A673 (cell line): ENCODE measurements around the gene DDX19B. TPM values are rescaled to one million over a fixed set of nuclear protein-coding genes. Genes with fewer than 3 reads are reported as not detected.

Source experiments
- BruUV-seq: library from RNA; stranded (reverse); fragments of 400-500 nt; replicated peaks from 2 replicates; lab custom pipeline; 2021; lab: Mats Ljungman, UMichigan
- CTCF ChIA-PET: fragments of 300-600 bp; sonication (Branson Sonifier 250); formaldehyde crosslinking; loops from one replicate; lab custom pipeline; 2022; ENCODE audit warnings: antibody characterized with exemption; lab: Charles Lee
- POLR2A ChIA-PET: fragments of 300-600 bp; sonication (Branson Sonifier 250); formaldehyde crosslinking; loops from one replicate; lab custom pipeline; 2022; ENCODE audit warnings: antibody characterized with exemption; ENCODE audit not compliant: low non-redundant PET; lab: Charles Lee
- DNase-seq: peaks from one replicate; pipeline ENCODE4 v3.0.0-alpha.2; 2015; ENCODE audit warnings: low spot score
- H3K27ac ChIP-seq: fragments of 200-600 bp; sonication (generic); 2 replicates; pipeline ENCODE4 v1.5.1; 2016; ENCODE audit warnings: mixed run types, low read depth, mild to moderate bottlenecking, mixed read lengths, antibody characterized with exemption, low read length; ENCODE audit not compliant: poor library complexity, severe bottlenecking
- H3K27me3 ChIP-seq: fragments of 200-600 bp; sonication (generic); replicated peaks from 2 replicates; pipeline ENCODE4 v1.6.1; 2017; ENCODE audit warnings: mixed run types, low read depth, mild to moderate bottlenecking, mixed read lengths, antibody characterized with exemption, low read length; ENCODE audit not compliant: insufficient read depth, poor library complexity
- H3K36me3 ChIP-seq: fragments of 200-600 bp; sonication (generic); 2 replicates; pipeline ENCODE4 v1.6.1; 2016; ENCODE audit warnings: mixed run types, mild to moderate bottlenecking, mixed read lengths, antibody characterized with exemption, low read length; ENCODE audit not compliant: insufficient read depth, poor library complexity, severe bottlenecking
- H3K4me1 ChIP-seq: fragments of 200-600 bp; sonication (generic); 2 replicates; pipeline ENCODE4 v1.6.1; 2017; ENCODE audit warnings: mixed run types, mild to moderate bottlenecking, mixed read lengths, antibody characterized with exemption, low read length; ENCODE audit not compliant: insufficient read depth, poor library complexity, severe bottlenecking
- H3K4me3 ChIP-seq: fragments of 200-600 bp; sonication (generic); 2 replicates; pipeline ENCODE4 v1.5.1; 2016; ENCODE audit warnings: low read depth, mixed run types, mild to moderate bottlenecking, mixed read lengths, low read length; ENCODE audit not compliant: poor library complexity, severe bottlenecking
- H3K9me3 ChIP-seq: fragments of 200-600 bp; sonication (generic); 2 replicates; pipeline ENCODE4 v1.6.1; 2016; ENCODE audit warnings: mixed run types, low read depth, mild to moderate bottlenecking, mixed read lengths, antibody characterized with exemption, low read length; ENCODE audit not compliant: poor library complexity, severe bottlenecking
- CTCF ChIP-seq: fragments of 300-800, 200-600 bp; sonication (generic); conservative IDR thresholded peaks from 2 replicates; pipeline ENCODE4 v1.5.1; 2017; ENCODE audit warnings: low read depth, mild to moderate bottlenecking, antibody characterized with exemption, low read length, moderate library complexity, mixed read lengths
- EZH2 ChIP-seq: fragments of 200-600 bp; sonication (generic); IDR thresholded peaks from 2 replicates; pipeline ENCODE4 v1.6.1; 2017; ENCODE audit warnings: borderline replicate concordance, low read depth, mild to moderate bottlenecking, mixed read lengths, antibody characterized with exemption, low read length; ENCODE audit not compliant: poor library complexity, severe bottlenecking
- intact Hi-C: fragments of 100-400 bp; cut with micrococcal nuclease; formaldehyde crosslinking; loops from one replicate; pipeline ENCODE4 v1.10.0; 2022; ENCODE audit not compliant: unreplicated experiment
- total RNA-seq: library from RNA; stranded (reverse); gene quantifications from 2 replicates; pipeline ENCODE4 v1.2.3, GENCODE V29; 2021

Gene DDX19B
- total RNA-seq, 1 experiment from 2014 or later, result 37.6 TPM

GRCh38 chr16:70254180-70254964 is 44.6 kb upstream of the DDX19B start:
- no TSS peak for BruUV-seq
- ChIA-PET CTCF (interaction anchor here (0.6 to 0.7 kb wide), 2 partner anchors 95 to 464 kb away, joined by 4 read pairs; no protein-coding TSS in a partner anchor), POLR2A (interaction anchor here (0.6 kb wide), 1 partner anchor 45 kb away, joined by 3 read pairs; no protein-coding TSS in a partner anchor)
- intact Hi-C loops, result no loop called here
- Histone ChIP-seq H3K9me3 (no peaks in the 10 kb centered on the region), H3K27me3 (no peaks in the 10 kb centered on the region), H3K36me3 (peaks cover 77% of the 10 kb centered on the region), H3K4me3 (no peak overlapping the region), H3K27ac (no peak overlapping the region), H3K4me1 (peaks cover 6% of the 10 kb centered on the region)
- TF ChIP-seq EZH2, result no peak
- TF ChIP-seq CTCF, result no peak
- no peak for DNase-seq

- intact Hi-C loops, result no loop called here
- H3K27me3 ChIP-seq, result no peaks in the 10 kb centered on the region
These were observed 44.1 kb upstream of the DDX19B start for GRCh38 chr16:70254965-70255286.

GRCh38 chr16:70255574-70255973 is 43.4 kb upstream of the DDX19B start:
- Histone ChIP-seq H3K36me3 (peaks cover 86% of the 10 kb centered on the region), H3K4me3 (no peak overlapping the region), H3K9me3 (no peaks in the 10 kb centered on the region), H3K27ac (no peak overlapping the region), H3K4me1 (no peaks in the 10 kb centered on the region), H3K27me3 (no peaks in the 10 kb centered on the region)
- no peak for TF ChIP-seq CTCF
- TF ChIP-seq EZH2, result no peak
- CTCF ChIA-PET, result no interaction called here
- DNase-seq, result no peak
- POLR2A ChIA-PET, result no interaction called here
- intact Hi-C loops, result no loop called here
- no TSS peak for BruUV-seq

More at GRCh38 chr16:70254965-70255286, 44.1 kb upstream of the DDX19B start:
- no peak overlapping the region for H3K4me3 ChIP-seq
- peaks cover 80% of the 10 kb centered on the region for H3K36me3 ChIP-seq
- DNase-seq, result no peak
- no peaks in the 10 kb centered on the region for H3K9me3 ChIP-seq
- H3K27ac ChIP-seq, result no peak overlapping the region
- peaks cover under 1% of the 10 kb centered on the region for H3K4me1 ChIP-seq
- TF ChIP-seq EZH2, result no peak
- TF ChIP-seq CTCF, result no peak
- no TSS peak for BruUV-seq
- CTCF ChIA-PET, result no interaction called here
- POLR2A ChIA-PET, result no interaction called here
